GM10266 (cell line): Measurements from ENCODE around the gene TERC.

Source experiments
- DNase-seq: peaks from one replicate; pipeline ENCODE4 v3.0.0; 2012; ENCODE audit errors: extremely low spot score
- CTCF ChIP-seq: IDR thresholded peaks from 2 replicates; pipeline ENCODE4 v1.5.1; 2012; ENCODE audit warnings: mild to moderate bottlenecking, low read depth; ENCODE audit not compliant: control insufficient read depth, insufficient read depth; ENCODE audit errors: missing control alignments

The TERC gene

GRCh38 chr3:169780742-169781141 lies 15.9 kb upstream of the TERC start:
- no peak for DNase-seq
- no peak for TF ChIP-seq CTCF

- DNase-seq, result no peak
- no peak for TF ChIP-seq CTCF
Observed at GRCh38 chr3:169777822-169778221, 13.0 kb upstream of the TERC start.

GRCh38 chr3:169774186-169774585 lies 9.3 kb upstream of the TERC start:
- no peak for DNase-seq
- TF ChIP-seq CTCF, result no peak

GRCh38 chr3:169772897-169773816 lies 8.3 kb upstream of the TERC start, which contains the start of gene MYNN:
TSS of gene MYNN (plus strand) at chr3:169773396. CDS start at chr3:169774296, 900 bp downstream.
- DNase-seq, result peak; percentile 89
- TF ChIP-seq CTCF, result peak; percentile 11

GRCh38 chr3:169772305-169772896 lies 7.5 kb upstream of the TERC start:
- TF ChIP-seq CTCF, result no peak

GRCh38 chr3:169771497-169772304 lies 6.8 kb upstream of the TERC start:
- TF ChIP-seq CTCF, result no peak
- peak; percentile 47 for DNase-seq

More at GRCh38 chr3:169772305-169772896, 7.5 kb upstream of the TERC start:
- DNase-seq, result peak; percentile 68
